ENCODE results near the gene LMTK3.

GRCh38 chr19:48470856-48471255 is 40.8 kb downstream of the LMTK3 start:
- no peak for TF ChIP-seq POLR2AphosphoS5 (IDR thresholded peaks at IDR 0.05)
- TF ChIP-seq CTCF (IDR thresholded peaks at IDR 0.05): no peak
- TF ChIP-seq POLR2A (IDR thresholded peaks at IDR 0.05): no peak

Data from suprapubic skin (tissue), 4 donors.